HG03135 (cell line): Measurements from ENCODE around the gene DNAAF9.
A peak's percentile ranks its signal among the peaks of the same experiment; 100 is the strongest.

ENCODE experiments used
- ATAC-seq: cut with Tn5 transposase; IDR thresholded peaks from one replicate; pipeline ENCODE4 v1.9.1; 2021; ENCODE audit warnings: mild to moderate bottlenecking, moderate library complexity; ENCODE audit not compliant: unreplicated experiment

DNAAF9 gene

GRCh38 chr20:3412600-3413392, 5.3 kb upstream of the DNAAF9 start:
- ATAC-seq = no peak

DNA sequence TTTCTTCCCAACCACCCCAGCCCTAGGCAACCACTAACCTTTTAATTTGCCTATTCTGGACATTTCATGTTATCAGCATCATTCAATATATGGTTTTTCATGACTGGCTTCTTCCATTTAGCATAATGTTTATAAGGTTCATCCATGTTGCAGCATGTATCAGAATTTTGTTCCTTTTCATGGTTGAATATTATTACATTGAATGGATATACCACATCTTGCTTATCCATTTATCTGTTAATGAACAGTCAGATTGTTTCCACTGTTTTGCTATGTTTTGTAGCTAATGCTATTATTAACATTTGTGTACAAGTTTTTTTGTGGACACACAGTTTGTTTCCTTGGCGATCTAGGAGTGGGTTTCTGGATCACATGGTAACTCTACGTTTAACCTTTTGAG, 3.0 kb upstream of the DNAAF9 start:
- no peak for ATAC-seq

DNA sequence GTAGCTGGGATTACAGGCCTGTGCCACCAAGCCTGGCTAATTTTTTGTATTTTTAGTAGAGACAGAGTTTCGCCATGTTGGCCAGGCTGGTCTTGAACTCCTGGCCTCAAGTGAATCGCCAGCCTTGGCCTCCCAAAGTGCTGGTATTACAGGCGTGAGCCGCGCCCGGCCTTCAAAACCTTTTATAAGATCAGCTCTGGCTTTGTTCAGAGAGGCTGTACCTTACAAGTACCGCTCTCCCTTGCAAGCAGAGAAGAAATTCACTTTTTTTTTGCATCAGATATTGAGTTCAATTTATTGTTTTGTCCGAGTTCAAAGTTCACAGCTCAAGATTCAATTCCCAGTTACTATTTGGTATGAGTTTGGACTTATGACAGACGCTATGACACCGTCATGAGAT, 1.9 kb upstream of the DNAAF9 start:
- ATAC-seq = no peak

DNA sequence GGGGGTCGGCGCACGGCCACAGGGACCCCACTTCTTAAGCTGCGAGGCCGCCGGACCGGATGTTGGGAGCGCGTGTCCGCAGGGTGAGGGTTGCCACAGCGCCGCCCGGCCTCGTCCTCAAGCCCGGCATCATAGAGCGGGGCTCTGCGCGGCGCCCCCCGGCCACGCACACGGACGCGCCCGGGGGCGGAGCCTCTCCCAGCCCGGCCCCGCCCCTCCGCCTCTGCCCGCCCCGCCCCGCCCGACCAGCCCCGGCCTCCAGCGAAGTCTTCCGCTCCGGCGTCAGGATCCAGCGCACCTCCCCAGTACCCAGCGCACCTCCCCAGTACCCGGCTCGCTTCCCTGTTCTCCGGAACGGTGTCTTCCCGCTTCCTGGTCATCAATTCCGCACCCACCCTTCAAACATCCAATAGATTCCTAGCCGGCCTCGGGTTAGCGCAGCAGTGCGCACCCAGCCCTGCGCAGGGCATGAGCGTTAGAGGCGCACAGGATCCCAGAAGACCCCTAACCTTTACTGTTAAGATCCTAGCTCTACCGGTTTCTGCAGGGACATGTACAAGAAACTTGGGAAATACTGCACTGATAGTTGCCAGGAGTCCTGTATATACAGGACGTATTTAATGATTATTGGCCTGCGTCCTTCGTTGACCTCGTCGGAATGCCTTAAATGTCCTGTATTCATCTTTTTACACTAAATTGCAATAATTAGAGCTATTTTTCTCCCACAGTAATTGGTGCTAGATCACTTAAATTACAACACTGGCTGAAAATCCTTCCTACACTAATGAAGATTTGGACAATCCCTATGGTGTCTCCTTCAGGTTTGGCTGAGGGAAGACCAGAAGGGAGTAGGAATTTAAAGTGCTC, 535 bp upstream of the DNAAF9 start:
- ATAC-seq = peak; percentile 36

DNA sequence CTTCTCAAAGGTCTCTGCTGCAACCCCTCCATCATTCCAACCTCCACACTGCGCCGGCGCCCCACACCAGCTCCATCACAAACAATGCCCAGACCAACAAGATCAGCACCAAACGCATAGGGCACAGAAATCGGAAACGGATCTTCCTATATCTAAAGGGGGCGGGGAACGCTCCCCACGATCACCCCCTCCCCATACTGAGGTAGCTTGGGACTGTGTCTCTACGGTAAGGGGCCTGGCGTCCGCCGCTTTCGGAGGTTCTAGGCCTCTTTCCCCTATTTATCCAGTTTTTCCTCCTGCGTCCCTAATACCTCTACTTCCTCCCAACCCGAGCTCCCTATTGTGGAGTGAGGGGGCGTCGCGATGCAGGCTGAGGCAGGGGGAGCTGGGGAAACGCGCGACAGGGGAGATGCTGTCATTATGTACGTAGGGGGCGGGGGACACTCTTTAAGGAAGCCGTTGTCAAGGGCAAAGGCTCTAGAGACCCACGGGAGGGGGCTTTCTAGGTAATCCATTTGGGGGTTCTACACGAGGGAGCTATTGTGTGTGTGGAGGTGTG, 909 bp downstream of the DNAAF9 start:
- no peak for ATAC-seq

GRCh38 chr20:3405696-3406358, 1.6 kb downstream of the DNAAF9 start:
- ATAC-seq = no peak

GRCh38 chr20:3405139-3405538, 2.3 kb downstream of the DNAAF9 start:
- no peak for ATAC-seq

- ATAC-seq = no peak
These were observed 3.1 kb downstream of the DNAAF9 start for GRCh38 chr20:3404402-3404801.

GRCh38 chr20:3403741-3404140, 3.7 kb downstream of the DNAAF9 start:
- ATAC-seq = no peak

DNA sequence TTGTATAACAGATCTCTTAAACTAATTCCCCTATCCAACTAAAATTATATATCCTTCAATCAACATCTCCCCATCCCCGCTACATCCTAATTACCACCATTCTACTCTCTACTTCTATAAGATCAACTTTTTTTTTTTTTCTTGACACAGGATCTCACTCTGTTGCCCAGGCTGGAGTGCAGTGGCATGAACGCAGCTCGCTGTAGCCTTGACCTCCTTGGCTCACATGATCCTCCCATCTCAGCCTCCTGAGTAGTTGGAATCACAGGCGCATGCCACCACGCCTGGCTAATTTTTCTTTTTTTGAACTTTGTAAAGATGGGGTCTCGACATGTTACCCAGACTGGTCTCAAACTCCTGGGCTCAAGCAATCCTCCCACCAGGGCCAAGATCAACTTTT, 5.0 kb downstream of the DNAAF9 start:
- ATAC-seq = no peak

DNA sequence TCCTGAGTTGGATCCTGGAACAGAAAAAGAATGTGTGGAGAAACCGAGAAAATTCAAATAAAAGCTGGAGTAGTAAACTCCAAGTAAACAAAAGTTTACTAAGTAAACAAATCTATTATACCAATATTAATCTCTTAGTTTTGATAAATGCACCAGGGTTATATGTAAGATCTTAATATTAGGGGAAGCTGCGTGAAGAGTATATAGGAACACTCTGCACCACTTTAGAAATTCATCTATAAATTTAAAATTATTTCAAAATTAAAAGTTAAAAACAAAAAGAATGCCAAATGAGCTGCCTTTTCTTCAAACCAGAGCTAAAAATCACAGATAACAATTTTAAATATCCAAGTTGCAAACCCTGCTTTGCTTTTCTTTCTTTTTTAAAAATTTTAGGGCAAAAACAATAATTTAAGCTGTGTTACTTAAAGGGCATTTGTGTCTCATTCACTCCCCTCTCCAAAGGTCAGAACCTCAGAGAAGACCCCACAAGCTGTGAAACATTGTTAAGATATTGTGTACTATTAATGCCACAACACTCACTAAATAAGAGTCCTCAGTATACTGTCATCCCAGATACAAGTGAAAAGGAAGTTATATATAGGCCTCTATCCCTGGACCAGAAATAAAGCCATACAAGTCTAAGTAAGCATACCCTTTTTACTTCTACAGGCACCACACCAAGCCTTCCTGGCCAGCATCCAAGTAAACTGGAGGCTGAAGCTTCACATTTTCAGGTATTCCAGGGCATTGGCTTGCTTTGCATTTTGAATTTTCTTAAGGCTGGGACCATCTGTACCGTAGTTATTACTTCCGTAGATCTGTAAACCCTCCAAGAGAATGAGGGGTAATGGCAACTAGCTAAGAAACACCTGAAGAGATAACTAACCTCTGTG, 7.0 kb downstream of the DNAAF9 start:
- ATAC-seq = no peak

DNA sequence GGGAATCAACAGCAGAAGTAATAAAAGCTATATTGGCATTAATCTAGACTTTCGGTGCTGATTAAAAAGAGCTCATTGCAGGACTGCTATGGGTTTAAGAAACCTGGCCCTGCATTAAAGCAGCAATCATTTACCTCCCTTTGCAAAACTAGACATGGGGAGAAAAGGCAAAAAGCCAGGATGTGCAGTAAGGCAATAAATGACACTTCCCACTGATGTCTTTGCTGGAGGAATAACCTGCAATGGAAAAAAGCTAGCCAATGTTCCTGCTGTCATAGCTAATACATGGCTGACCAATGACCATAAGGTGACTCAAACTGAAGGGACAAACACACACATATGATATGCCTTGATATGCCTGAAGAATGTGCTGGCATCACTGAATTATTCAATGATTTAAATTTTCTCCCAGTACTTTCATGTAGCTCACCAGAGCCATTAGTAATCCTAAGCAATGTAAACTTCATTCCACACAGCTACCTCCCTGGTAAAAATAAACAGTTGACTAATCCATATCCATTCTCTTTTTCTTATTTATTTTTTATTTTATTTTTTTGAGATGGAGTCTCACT, 8.7 kb downstream of the DNAAF9 start:
- no peak for ATAC-seq

GRCh38 chr20:3396492-3396891, 11.0 kb downstream of the DNAAF9 start:
- ATAC-seq = no peak

GRCh38 chr20:3392756-3393155, 14.7 kb downstream of the DNAAF9 start:
- ATAC-seq = no peak

DNA sequence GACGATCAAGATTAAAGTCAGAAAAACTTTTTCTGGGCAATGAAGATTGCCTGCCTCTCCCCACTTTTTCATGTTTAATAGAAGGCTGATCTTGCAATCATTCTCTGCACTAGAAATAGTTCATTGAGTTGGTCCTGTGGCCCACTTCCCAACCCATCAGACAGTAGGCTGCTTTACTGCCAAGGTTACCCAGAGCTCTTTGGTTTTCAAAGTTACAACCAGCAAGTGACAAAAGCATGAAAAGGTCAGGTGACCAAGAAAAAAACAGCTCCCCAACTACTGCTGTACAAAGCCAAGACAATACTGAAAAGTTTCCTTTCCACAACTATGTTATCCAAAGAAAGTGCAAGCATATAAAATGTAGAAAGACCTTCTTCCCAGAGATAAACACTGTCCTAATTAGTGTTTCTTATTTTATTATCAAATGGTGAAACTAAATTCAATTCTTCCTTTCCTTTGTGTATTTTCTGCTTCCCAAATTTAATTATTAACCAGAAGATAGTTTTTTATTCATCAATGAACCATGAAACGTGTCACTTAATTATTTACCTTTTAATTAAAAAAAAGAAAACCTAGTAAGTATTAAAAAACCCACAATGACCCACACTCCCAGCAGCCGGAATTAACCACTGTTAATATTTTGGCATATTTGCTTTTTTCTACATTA, 16.6 kb downstream of the DNAAF9 start:
- no peak for ATAC-seq

DNA sequence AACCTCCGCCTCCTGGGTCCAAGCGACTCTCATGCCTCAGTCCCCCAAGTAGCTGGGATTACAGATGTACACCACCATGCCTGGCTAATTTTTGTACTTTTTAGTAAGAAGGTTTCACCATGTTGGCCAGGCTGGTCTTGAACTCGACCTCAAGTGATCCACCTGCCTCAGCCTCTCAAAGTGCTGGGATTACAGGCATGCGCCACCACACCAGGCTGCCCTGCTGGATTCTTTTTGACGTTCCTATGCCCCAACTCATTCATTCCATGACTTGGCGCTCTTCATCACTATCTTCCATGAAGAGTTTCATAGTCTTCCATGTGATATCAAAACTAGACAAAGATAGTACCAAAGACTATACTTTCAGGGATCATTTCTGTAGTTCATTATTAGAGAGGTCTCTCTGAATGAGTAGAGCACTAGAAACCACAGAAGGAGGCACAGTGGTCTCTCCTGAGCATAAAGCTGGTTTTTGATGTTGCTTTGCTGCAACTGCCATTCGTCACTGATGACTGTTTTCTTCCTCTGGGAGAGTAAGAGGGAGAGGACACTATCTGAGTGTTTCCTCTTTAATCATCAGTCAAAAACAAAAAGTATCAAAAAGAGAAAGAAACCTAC, 23.5 kb downstream of the DNAAF9 start:
- ATAC-seq = no peak

DNA sequence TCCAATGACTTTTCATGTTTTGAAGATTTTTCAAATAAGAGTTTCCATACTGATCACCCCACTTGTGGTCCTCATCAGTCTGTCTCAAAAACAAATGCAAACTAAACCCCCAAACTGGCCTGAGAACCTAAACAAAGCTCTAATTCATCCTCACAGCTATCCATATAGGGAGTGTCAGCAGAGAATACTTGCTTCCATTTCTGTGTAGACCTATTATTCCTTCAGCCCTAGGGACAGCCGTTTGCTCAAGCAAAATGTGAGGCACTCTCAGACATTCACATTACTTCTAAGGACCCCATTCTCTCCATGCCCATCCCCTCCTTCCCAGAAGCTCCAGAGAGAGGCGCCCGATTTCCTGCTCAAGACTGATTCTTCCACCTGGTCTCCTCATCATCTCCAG, 24.6 kb downstream of the DNAAF9 start:
- ATAC-seq = no peak

DNA sequence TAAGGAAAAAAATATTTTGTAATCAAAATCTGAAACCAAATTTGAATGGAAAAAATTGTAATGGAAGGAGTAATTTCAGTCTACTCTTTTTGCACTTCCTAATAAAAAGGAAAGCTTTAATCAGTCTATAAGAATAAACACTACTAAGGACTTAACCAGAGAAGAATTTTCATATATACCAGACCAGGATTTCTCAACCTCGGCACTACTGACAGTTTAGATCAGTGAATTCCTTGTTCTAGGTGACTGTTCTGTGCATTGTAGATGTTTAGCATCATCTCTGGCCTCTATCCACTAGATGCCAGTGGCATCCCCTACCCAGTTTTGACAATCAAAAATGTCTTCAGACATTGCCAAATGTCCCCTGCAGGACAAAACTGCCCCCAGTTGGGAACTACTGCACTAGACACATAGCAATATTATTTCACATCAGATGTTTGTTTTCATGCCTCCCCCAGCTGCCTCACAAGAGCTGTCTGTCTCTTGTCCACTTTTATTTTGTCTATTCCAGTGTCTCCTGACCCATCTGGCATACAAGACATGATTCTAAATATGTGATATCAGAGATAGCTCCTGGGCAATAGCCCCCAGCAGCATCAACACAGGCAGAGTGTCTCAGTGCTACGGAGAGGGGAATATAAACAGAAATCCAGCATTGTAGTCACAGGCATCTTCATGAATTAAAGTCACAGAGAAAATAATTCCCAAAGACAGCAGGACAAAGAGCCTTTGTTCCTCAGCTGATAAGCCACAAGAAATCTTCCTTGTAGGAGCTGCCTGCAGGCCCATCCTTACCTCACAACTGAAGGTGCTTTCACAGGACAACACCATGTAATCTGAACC, 27.0 kb downstream of the DNAAF9 start:
- ATAC-seq = no peak
